HG03558 (cell line): Measurements from ENCODE around the gene PTPRN2.

Experiments used
- ATAC-seq: cut with Tn5 transposase; IDR thresholded peaks from one replicate; pipeline ENCODE4 v1.9.1; 2021; ENCODE audit warnings: moderate number of reproducible peaks; ENCODE audit not compliant: unreplicated experiment; ENCODE audit errors: extremely low read depth

PTPRN2 gene

DNA sequence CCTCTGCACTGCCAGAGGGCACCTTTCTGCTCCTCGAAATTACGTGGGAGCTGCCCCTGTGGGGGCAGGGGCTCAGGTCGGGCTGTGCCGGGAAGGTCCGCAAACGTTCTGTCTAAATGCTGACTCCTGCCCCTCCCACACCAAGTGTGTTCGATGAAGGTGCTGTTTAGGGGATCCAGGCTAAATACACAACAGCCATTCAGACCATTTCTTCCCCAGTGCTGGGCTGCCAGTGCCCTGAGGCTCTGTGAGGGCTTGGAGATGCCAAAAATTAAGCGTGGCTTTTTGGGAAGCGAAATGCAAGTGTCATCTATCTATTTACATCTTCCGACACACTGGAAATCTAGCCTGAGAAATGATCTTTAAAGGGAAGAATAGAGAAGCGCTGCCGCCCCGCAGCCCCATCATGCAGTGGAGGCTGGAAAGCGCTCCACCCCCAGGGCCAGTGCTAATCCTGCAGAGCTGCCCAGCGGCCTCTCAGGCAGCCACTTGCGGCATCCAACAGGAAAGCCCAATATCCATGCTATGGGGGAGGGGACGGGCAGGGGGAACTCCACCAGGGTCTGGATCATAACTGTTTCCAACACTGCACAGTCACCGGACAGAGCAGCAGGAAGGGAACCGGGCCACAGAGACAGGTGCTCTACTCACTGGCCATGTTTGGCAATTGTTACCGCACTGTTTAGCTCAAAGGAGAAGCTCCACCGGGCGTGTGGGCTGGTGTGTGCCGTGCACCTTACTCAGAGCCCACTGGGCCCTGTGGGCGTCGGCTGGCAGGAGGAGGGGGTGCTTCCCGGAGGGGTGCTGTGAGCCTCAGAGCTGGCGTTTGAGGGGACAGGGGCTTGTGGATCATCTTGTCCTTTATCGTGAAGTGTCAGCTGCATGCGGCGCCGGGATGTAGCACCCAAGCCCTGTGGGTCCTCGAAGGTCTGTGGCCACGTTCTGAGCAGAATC, 1045.3 kb downstream of the PTPRN2 start:
- ATAC-seq, result no peak

DNA sequence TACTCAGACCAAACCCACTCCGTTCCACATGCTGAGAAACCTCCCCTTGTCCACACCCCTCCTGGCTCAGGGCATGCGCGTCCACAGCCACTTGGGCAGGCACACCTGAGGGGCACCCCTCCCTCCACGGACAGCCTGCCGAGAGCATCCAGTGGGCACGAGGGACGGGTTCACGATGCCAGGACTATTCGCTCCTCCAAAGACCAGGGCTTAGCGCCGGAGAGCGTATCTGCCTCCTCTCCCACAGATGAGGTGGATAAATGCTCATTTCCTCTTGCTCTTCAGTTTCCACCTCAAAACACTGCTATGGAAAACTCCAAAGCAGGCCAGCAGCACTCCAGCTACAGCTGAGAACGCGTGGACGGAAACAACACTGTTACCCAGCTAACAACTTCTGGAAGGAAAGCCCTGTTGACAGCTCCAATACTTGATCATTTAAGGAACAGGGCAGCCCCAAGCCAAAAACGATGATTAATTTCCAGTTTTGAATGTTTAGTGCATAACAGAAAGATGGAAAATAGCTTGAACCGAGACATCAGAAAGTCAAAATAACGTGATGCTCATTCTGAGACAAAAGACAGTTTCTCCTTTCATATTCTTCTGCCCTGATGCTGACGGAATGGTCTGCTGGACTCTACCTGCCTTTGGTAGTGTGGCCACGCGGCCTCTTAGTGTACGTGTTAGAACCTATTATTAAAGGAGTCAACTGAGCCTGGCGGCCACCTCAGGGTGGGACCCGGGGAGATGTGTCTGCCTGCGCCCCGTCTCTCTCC, 1046.1 kb downstream of the PTPRN2 start:
- ATAC-seq, result no peak

DNA sequence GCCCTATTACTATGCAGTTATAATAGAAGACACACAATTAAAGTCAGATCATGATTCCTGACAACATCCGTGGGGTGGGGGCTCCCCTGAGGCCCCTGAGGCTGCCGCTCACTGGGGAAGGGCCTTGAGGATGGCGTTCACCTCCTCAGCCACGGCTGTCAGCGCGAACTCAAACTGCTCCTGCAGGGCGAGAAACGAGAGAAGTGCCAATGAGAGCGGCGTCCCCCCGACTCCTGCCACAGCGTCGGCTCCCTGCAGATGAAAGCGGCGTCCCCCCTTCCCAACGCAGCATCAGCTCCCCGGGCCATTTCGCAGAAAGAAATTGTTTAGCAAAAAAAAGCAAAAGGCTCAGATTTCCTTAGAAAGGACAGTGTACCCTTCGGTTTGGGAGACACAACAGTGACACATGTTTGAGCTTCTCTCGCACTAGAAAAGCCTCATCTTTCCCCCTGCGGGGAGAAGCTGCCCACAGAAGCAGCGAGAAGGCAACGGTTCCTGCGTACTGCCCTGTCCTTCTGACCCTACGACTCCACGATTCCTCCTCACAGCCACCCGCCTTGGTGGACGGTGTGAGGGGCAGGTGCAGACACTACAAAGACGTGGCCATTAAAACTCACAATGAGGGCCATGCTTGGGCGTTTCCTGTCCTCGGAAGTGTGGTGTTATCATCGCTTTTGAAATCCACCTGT, 1046.9 kb downstream of the PTPRN2 start:
- no peak for ATAC-seq

DNA sequence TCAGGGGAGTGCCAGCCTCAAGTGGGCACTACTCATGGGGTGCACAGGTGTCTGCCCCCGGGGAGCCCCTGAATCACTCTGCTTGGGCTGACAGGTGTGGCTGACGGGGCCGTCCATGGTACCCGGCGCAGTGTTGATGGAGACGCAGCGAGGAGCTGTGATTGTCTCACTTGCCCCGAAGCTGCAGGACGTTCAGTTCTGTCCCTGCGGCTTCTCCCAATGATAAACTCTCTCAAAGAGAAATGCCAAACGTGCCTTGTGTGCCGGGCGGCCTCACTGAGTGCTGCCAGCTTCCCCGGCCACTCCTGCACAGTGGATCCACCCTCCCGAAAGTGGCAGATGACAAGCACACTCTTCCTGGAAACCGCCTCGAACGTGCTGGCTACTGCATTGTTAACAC, 1047.6 kb downstream of the PTPRN2 start:
- ATAC-seq, result no peak

DNA sequence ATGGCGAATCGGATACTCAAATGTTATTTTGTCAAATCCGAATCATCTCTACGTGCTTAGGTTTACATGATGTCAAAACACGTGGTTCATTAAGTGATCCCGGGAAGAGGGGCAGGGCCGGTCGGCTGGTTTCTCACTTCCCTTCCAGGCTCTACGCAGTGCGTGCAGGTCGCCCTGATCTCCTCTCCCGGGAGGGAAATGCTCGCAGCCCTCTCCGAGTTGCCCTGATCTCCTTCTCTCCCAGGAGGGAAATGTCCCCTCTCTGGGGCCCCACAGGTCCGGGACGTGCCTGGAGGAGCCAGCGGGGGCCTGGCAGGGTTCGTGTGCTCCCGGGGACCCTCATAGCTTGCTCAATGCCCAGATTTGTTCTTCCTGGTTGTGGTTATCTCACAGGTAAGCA, 1048.1 kb downstream of the PTPRN2 start:
- no peak for ATAC-seq

DNA sequence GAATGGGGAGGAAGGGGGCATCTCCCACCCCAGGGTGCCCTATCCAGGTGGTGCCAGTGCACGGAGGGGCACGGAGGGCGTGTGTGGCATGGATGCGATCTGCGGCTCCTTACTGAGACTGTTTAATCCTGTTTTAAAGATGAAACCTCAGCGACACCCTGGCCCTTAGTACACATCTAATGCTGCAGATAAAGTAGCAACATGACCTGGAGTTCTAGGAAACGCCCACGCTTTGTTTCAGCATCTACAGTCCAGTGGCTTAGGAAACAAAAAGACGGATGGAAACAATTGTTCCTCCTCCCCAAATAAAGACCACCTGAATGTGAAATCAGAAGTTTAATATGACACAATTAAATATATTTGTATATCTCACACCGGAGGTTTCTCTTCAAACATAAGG, 1048.9 kb downstream of the PTPRN2 start:
- no peak for ATAC-seq

DNA sequence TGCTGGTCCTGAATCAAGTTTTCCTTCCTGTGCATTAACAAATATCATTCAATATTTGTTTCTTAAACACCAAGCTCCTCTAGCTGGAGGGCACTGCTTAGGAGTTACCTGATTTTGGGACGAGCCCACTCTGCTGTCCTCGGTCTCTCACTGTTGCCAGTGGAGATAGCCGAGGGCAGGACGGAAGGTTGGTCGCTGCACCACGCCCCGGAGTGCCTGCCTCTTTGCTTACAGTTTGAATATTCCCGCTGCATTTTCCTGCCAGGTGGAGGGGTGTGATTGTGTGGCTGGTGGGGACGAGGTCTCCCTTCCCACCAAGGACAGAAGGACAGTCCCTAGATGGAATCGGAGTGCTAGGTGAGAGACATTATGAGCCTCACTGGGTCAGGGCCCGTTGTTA, 1049.3 kb downstream of the PTPRN2 start:
- ATAC-seq, result no peak

DNA sequence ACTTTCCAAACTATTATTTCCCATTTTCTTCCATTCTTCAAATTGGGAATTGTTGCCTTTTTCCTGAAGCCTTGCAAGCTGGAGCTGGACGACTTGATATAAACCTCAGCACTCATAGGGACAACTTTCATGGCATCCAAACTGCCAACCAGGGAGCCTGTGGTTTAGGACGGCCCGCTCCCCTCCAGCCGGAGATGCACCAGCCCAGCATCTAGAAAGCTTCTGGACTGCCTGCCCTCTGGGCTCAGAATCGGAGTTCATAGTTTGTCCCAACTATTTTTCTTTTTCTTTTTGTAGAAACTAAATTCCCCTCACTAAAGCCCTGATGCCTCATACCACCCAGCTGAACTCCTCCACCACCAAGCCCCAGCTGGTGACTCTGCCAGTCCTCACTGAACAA, 1050.6 kb downstream of the PTPRN2 start:
- no peak for ATAC-seq

DNA sequence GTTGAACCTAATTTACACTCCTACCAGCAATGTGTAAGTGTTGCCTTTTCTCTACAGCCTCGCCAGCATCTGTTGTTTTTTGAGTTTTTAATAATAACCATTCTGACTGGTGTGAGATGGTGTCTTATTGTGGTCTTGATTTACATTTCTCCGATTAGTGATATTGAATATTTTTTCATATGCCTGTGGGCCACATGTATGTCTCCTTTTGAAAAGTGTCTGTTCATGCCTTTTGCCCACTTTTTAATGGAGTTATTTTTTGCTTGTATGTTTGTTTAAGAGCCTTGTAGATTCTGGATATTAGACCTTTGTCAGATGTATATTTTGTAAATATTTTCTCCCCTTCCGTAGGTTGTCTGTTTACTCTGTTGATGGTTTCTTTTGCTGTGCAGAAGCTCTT, 1055.6 kb downstream of the PTPRN2 start:
- no peak for ATAC-seq

DNA sequence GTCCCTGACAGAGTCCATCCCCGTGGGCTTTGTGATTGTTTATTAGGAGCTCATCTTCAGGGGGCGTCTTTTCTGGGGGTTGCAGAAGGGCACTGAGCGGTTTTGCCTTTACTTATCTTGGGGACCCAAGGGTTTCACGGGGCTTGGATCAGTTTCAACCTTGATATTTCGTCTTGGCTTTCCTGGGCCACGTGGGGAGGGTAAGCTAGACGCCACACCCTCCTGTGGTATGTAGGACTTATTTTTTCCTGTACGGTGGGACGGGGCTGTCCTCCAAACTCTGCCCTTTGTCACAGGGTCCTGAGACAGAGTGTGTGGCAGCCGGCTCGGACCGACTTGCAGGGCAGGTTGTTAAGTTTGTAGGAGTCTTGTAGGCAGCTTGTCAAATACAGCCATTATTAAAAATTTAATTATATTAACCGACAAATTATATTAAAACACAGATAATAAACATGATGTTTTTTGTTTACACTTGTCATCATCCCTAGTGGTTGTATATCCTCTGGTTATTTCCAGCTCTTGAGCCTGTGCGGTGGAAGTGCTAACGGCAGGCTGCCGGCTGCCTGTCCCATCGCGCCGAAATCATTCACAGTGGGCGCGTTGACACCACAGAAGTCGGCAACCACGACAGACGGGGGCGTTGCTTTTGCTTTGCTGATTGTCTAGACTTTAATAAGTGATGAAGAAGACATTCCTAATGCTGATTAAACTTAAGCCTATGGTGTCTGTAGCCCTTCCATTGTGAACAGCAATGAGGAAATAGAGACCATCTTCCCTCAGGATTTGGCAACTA, 1057.7 kb downstream of the PTPRN2 start:
- ATAC-seq, result no peak

DNA sequence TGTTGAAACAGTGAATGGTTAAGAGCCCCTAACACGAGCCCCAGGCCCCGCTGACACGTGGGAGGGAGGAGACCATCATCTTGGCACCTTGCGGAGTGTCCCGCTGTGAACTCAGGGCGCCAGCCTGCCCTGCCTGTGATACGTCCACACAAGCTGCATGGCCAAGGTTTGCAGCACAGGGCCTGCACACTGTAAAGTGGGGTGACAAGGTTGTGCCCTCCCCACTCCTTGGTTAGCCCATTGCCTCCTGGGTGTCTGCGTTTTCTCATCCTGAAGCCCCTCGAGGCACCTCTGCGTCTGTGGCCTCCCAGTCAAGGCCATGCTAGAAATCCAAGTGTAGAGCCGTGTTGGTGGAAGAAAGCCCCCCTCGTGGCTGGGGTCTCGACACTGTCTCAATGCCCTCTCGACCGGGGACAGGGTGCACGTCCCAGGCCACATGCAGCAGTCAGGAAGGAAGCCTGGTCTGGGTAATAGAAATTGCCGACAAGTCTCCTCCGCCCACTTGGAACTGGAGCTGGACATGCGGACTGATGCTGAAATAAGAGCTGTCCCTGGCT, 1058.8 kb downstream of the PTPRN2 start:
- ATAC-seq, result no peak

DNA sequence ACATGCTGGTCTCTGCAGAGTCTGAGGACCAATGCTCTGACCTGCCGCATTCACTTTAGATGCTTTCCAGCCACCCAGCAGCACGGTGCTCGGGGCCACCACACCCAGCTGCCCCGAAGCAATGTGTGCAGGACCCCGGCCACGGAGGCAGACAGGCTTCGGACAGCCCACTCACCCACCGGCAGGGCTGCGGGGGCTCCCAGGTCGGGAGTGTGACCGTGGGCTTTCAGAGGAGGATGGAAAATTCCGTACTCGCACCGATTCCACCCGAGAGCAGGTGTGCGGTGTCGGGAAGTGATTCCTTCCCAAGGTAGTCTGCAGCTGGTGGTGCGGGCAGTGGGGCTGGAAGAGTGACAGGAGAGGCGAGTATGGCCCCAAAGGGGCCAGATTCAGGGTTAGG, 1059.9 kb downstream of the PTPRN2 start:
- no peak for ATAC-seq

DNA sequence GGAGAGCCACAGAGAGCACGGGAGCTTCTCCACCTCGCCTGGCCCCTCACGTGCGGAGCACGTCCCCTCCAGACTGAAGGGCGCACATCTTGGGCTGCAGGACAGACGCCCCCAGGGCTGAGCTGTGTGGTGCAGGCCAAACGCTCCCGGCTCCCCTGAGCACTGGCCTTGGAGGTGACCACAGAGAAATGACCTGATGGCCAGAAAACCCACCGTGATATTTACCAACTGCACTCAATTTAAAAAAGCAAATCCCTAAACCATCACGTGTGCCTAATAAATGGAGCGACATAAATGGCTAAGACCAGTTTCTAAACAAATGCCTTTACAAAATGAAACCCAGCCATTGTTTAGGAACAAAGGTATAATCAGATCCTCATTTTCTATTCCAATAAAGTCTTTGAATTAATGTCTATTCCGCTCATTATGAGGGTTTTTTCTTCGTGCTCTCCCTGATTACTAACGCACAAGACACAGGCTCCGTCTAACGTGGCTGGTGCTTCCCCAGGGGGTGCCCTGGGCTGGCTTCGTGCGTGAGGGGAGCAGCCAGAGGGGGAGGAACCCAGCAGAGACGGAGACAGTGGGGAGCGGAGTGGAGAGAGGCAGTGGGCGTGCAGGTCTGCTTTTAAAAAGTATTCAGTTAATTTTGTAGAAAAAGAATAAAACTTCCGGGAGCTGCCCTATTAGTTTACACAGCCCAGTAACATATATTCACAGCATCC, 1060.5 kb downstream of the PTPRN2 start:
- ATAC-seq, result no peak

DNA sequence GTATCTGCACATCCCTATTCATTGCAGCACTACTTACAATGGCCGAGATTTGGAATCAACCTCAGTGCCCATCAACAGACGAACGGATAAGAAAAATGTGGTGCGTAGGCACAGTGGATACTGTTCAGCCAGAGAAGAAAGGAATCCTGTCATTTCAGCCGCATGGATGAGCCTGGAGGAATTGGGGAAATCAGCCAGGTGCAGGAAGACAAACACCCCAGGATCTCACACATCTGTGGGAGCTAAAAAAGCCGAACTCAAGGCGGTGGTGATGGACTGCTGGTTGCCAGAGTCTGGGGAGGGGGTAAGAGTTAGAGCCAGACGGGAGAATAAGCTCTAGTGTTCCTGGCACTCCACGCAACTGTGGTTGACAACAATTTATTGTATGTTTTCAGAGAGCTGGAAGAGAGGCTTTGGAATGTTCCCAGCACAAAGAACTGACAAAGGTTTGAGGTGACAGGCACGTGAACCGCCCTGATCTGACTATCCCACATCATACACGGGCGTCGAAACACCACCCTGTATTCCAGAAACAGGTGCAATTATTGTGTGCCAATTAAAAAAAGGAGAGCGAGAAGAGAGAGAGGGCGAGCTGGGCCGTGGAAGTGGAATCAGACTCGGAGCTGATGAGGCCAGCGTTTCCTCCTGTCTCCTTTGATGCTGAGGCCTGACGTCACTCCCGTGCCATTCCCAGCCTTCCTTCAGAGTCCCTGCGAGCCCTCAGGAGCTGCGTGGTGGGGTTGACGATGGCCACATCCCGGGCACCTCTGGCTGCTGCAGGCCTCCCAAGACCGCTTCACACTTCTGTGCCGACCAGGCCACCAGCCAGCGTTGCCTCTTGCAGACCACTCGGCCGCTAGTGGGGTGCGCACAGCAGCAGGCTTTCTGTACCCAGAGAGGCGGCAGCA, 1061.4 kb downstream of the PTPRN2 start:
- ATAC-seq, result no peak

DNA sequence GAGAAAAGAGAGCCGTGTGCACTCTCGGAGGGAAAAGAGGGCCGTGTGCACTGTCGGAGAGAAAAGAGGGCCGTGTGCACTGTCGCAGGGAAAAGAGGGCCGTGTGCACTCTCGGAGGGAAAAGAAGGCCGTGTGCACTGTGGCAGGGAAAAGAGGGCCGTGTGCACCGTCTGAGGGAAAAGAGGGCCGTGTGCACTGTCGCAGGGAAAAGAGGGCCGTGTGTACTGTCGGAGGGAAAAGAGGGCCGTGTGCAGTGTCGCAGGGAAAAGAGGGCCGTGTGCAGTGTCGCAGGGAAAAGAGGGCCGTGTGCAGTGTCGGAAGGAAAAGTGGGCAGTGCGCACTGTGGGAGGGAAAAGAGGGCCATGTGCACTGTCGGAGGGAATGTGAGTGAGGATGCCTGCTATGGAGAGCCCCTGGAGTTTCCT, 1062.1 kb downstream of the PTPRN2 start:
- no peak for ATAC-seq

DNA sequence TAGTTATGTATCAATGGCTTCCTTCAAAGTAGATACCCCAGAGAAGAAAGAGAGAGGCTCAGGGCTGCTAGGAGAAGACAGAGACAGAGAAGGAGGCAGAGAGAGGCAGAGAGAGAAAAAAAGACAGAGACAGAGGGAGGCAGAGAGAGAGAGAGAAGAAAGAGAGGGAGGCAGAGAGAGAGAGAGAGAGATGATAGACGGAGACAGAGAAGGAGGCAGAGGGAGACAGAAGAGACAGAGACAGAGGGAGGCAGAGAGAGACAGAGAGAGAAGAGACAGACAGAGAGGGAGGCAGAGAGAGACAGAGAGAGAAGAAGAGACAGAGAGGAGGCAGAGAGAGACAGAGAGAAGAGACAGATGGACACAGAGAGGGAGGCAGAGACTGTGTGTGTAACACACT, 1062.9 kb downstream of the PTPRN2 start:
- no peak for ATAC-seq

DNA sequence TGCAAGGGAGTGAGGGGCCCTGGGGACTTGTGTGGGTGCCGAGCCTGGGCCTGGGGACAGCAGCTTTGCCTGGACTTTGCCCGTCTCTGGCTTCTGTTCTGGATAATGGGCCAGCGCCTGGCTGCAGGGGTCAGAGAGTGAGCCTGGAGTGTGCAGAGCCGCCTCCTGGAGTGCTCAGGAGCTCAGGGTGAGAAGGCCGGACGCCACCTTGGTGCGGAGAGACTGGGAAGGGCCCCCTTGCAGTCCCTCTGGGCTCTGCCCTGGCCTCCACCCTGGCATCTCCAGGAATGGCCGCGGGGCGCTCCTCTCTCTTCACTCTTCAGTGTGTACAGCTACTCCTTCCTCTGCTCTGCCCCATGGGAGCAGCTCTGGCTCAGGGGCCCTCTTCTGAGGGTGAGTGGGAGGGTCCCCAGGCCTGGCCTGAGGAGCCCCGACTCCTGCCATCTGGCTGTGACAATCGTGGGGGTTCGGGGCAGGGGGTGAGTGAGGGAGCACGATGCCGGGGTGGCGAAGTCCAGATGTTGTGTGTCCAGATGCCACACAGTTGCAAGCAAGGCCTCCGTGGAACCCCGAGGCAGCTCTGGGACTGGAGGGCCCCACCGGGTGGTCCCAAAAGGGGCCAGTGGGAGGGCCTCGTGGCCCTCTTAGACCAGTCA, 1063.7 kb downstream of the PTPRN2 start:
- ATAC-seq, result no peak

DNA sequence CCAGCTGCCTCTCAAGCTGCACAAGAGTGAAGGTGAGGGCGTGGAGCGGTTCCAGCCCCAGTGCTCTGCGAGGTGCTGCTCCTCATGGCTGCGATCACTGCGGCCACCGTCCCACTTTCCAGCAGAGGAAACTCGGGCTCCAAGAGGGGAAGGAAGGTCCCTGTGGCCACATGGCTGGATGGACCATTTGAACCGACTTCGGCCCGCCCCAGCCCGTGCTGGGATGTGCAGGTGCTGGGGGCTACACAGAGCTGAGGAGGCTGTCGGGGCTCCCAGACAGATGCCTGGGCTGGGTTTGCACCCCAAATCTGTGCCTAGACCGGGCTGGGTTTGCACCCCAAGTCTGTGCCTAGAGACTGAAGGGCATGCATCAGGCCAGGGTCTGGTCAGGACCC, 1064.3 kb downstream of the PTPRN2 start:
- no peak for ATAC-seq
